GM12865 (cell line): ENCODE results near the gene BTBD9.

Experiments used
- DNase-seq: peaks from one replicate; pipeline ENCODE4 v3.0.0; 2010; ENCODE audit warnings: low read depth
- H3K4me3 ChIP-seq: 2 replicates; pipeline ENCODE4 v1.5.1; 2011; ENCODE audit warnings: mild to moderate bottlenecking, low read depth, low read length, control low read depth
- CTCF ChIP-seq: IDR thresholded peaks from 2 replicates; pipeline ENCODE4 v1.5.1; 2011; ENCODE audit warnings: low read length, control low read depth, low read depth, inconsistent platforms; ENCODE audit not compliant: insufficient read depth; ENCODE audit errors: missing control alignments

The BTBD9 gene

GRCh38 chr6:38476888-38477287 is 162.8 kb downstream of the BTBD9 start:
- no peak for TF ChIP-seq CTCF
- no peak overlapping the region for H3K4me3 ChIP-seq
- no peak for DNase-seq

GRCh38 chr6:38476141-38476540 is 163.6 kb downstream of the BTBD9 start:
- DNase-seq, result no peak
- no peak for TF ChIP-seq CTCF
- H3K4me3 ChIP-seq, result no peak overlapping the region

GRCh38 chr6:38470548-38470947 is 169.2 kb downstream of the BTBD9 start:
- DNase-seq, result no peak
- TF ChIP-seq CTCF, result no peak
- H3K4me3 ChIP-seq, result no peak overlapping the region

GRCh38 chr6:38467566-38467965 is 172.2 kb downstream of the BTBD9 start:
- TF ChIP-seq CTCF, result no peak
- H3K4me3 ChIP-seq, result no peak overlapping the region
- no peak for DNase-seq

- no peak overlapping the region for H3K4me3 ChIP-seq
- TF ChIP-seq CTCF, result no peak
- no peak for DNase-seq
Measured at GRCh38 chr6:38460186-38460585, 179.5 kb downstream of the BTBD9 start.

- no peak for DNase-seq
- no peak for TF ChIP-seq CTCF
- H3K4me3 ChIP-seq, result no peak overlapping the region
Measured at GRCh38 chr6:38459291-38459690, 180.4 kb downstream of the BTBD9 start.

GRCh38 chr6:38453861-38454260 is 185.9 kb downstream of the BTBD9 start:
- TF ChIP-seq CTCF, result no peak
- no peak overlapping the region for H3K4me3 ChIP-seq
- DNase-seq, result no peak
